WTC11 (cell line): ENCODE measurements around the gene RBPJ. TPM values are rescaled to one million over a fixed set of nuclear protein-coding genes. Genes with fewer than 3 reads are reported as not detected.

Experiments used
- ATAC-seq: fragments of 200-7000 bp; cut with Tn5 transposase; 2 replicates; pipeline ENCODE4 v1.10.0; 2021; ENCODE audit warnings: mild to moderate bottlenecking, moderate library complexity
- CTCF ChIA-PET: fragments of 300-600 bp; sonication (Branson Sonifier 250); formaldehyde crosslinking; loops from one replicate; lab custom pipeline; 2021; ENCODE audit warnings: antibody characterized with exemption; lab: Charles Lee
- POLR2A ChIA-PET: fragments of 350-600 bp; sonication (Branson Sonifier 250); formaldehyde crosslinking; loops from one replicate; lab custom pipeline; 2021; ENCODE audit warnings: antibody characterized with exemption; lab: Charles Lee
- DNase-seq: peaks from one replicate; pipeline ENCODE4 v3.0.0; 2021; ENCODE audit warnings: low spot score
- H3K27ac Mint-ChIP-seq: 2 replicates; pipeline ENCODE4 v1.8.0; 2021; ENCODE audit warnings: mixed read lengths
- H3K27me3 Mint-ChIP-seq: 2 replicates; pipeline ENCODE4 v1.8.0; 2021; ENCODE audit warnings: low read depth, mild to moderate bottlenecking, moderate library complexity, mixed read lengths
- H3K36me3 Mint-ChIP-seq: 2 replicates; pipeline ENCODE4 v1.8.0; 2021; ENCODE audit warnings: mixed read lengths
- H3K4me1 Mint-ChIP-seq: 2 replicates; pipeline ENCODE4 v1.8.0; 2022; ENCODE audit warnings: mixed read lengths
- H3K4me3 Mint-ChIP-seq: 2 replicates; pipeline ENCODE4 v1.8.0; 2021; ENCODE audit warnings: mild to moderate bottlenecking, moderate library complexity, mixed read lengths
- H3K9me3 Mint-ChIP-seq: 2 replicates; pipeline ENCODE4 v1.8.0; 2021; ENCODE audit warnings: mixed read lengths
- CREB1 ChIP-seq: sonication (generic); formaldehyde crosslinking; IDR thresholded peaks from 2 replicates; pipeline ENCODE4 v1.8.0; 2023; ENCODE audit warnings: mild to moderate bottlenecking, missing genetic modification reagents
- ELF4 ChIP-seq: sonication (generic); formaldehyde crosslinking; IDR thresholded peaks from 2 replicates; pipeline ENCODE4 v1.8.1; 2022; ENCODE audit warnings: low read depth, mild to moderate bottlenecking, moderate library complexity, missing genetic modification reagents
- IRF2 ChIP-seq: sonication (generic); formaldehyde crosslinking; IDR thresholded peaks from 2 replicates; pipeline ENCODE4 v1.8.0; 2022; ENCODE audit warnings: low read depth, missing genetic modification reagents, borderline replicate concordance
- JAZF1 ChIP-seq: fragments of 250-450 bp; sonication (Bioruptor Pico); IDR thresholded peaks from 2 replicates; pipeline ENCODE4 v1.9.0; 2021; ENCODE audit warnings: moderate library complexity, mild to moderate bottlenecking, inconsistent platforms
- KAT7 ChIP-seq: sonication (generic); formaldehyde crosslinking; IDR thresholded peaks from 2 replicates; pipeline ENCODE4 v1.8.1; 2023; ENCODE audit warnings: missing genetic modification reagents, mild to moderate bottlenecking, borderline replicate concordance
- NFE2L1 ChIP-seq: sonication (generic); formaldehyde crosslinking; IDR thresholded peaks from 2 replicates; pipeline ENCODE4 v1.8.1; 2023; ENCODE audit warnings: missing genetic modification reagents
- NR1H2 ChIP-seq: sonication (generic); formaldehyde crosslinking; IDR thresholded peaks from 2 replicates; pipeline ENCODE4 v1.9.0; 2021; ENCODE audit warnings: mild to moderate bottlenecking, moderate library complexity, missing genetic modification reagents
- RORB ChIP-seq: fragments of 250-450 bp; sonication (Bioruptor Pico); IDR thresholded peaks from 2 replicates; pipeline ENCODE4 v1.9.0; 2021; ENCODE audit warnings: mild to moderate bottlenecking
- SP1 ChIP-seq: sonication (generic); formaldehyde crosslinking; conservative IDR thresholded peaks from 2 replicates; pipeline ENCODE4 v1.8.1; 2022; ENCODE audit warnings: missing genetic modification reagents
- ZBTB21 ChIP-seq: sonication (generic); formaldehyde crosslinking; IDR thresholded peaks from 2 replicates; pipeline ENCODE4 v1.8.1; 2023; ENCODE audit warnings: mild to moderate bottlenecking, missing genetic modification reagents, borderline replicate concordance
- ZNF219 ChIP-seq: sonication (generic); formaldehyde crosslinking; IDR thresholded peaks from 2 replicates; pipeline ENCODE4 v1.8.0; 2023; ENCODE audit warnings: missing genetic modification reagents, mild to moderate bottlenecking, borderline replicate concordance
- total RNA-seq: library from RNA; stranded (reverse); gene quantifications from 3 replicates; pipeline ENCODE4 v1.2.3, GENCODE V29; 2021
- TF ChIP-seq, protein P1 (sequence below): sonication (generic); formaldehyde crosslinking; IDR thresholded peaks from 2 replicates; pipeline ENCODE4 v1.8.0; 2022; ENCODE audit warnings: mild to moderate bottlenecking, missing genetic modification reagents
- TF ChIP-seq, protein P2 (sequence below): sonication (generic); formaldehyde crosslinking; IDR thresholded peaks from 2 replicates; pipeline ENCODE4 v1.8.0; 2022; ENCODE audit warnings: mild to moderate bottlenecking, missing genetic modification reagents
- TF ChIP-seq, protein P3 (sequence below): sonication (generic); formaldehyde crosslinking; IDR thresholded peaks from 2 replicates; pipeline ENCODE4 v1.8.1; 2022; ENCODE audit warnings: low read depth, missing genetic modification reagents, borderline replicate concordance
- TF ChIP-seq, protein P4 (sequence below): fragments of 250-450 bp; sonication (Bioruptor Pico); IDR thresholded peaks from 2 replicates; pipeline ENCODE4 v1.8.0; 2021; ENCODE audit warnings: mild to moderate bottlenecking
- TF ChIP-seq, protein P5 (sequence below): sonication (generic); formaldehyde crosslinking; IDR thresholded peaks from 2 replicates; pipeline ENCODE4 v1.8.1; 2022; ENCODE audit warnings: low read depth, mild to moderate bottlenecking, moderate library complexity, missing genetic modification reagents, borderline replicate concordance
- TF ChIP-seq, protein P6 (sequence below): fragments of 250-450 bp; sonication (Bioruptor Pico); IDR thresholded peaks from 2 replicates; pipeline ENCODE4 v1.9.0; 2021; ENCODE audit warnings: mild to moderate bottlenecking
- TF ChIP-seq, protein P7 (sequence below): sonication (generic); formaldehyde crosslinking; IDR thresholded peaks from 2 replicates; pipeline ENCODE4 v1.8.0; 2023; ENCODE audit warnings: missing genetic modification reagents, mild to moderate bottlenecking, borderline replicate concordance
- TF ChIP-seq, protein P8 (sequence below): fragments of 250-450 bp; sonication (Bioruptor Pico); IDR thresholded peaks from 2 replicates; pipeline ENCODE4 v1.9.0; 2021; ENCODE audit warnings: moderate library complexity, mild to moderate bottlenecking, inconsistent platforms, borderline replicate concordance

RBPJ gene
- total RNA-seq, 1 experiment from 2014 or later, result 163 TPM

DNA sequence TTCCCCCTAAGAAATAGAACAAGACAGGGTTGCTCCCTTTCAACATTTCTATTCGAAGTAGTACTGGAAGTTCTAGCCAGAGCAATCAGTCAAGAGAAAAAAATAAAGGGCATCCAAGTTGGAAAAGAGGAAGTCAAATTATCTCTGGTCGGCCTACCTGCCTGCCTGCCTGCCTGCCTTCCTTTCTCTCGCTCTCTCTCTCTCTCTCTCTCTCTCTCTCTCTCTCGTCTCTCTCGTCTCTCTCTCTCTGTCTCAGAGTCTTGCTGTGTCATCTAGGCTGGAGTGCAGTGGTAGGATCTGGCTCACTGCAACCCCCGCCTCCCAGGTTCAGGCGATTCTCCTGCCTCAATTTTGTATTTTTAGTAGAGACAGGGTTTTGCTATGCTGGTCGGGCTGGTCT lies 126.6 kb downstream of the RBPJ start (continued):
- TF ChIP-seq ZBTB21 (CRISPR knock-in tag), result no peak
- TF ChIP-seq, protein P1, sequence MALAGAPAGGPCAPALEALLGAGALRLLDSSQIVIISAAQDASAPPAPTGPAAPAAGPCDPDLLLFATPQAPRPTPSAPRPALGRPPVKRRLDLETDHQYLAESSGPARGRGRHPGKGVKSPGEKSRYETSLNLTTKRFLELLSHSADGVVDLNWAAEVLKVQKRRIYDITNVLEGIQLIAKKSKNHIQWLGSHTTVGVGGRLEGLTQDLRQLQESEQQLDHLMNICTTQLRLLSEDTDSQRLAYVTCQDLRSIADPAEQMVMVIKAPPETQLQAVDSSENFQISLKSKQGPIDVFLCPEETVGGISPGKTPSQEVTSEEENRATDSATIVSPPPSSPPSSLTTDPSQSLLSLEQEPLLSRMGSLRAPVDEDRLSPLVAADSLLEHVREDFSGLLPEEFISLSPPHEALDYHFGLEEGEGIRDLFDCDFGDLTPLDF (CRISPR knock-in tag), result no peak
- TF ChIP-seq NFE2L1 (CRISPR knock-in tag), result no peak
- TF ChIP-seq ELF4 (CRISPR knock-in tag), result no peak
- no peak for TF ChIP-seq ZNF219 (CRISPR knock-in tag)
- TF ChIP-seq KAT7 (CRISPR knock-in tag), result no peak

DNA sequence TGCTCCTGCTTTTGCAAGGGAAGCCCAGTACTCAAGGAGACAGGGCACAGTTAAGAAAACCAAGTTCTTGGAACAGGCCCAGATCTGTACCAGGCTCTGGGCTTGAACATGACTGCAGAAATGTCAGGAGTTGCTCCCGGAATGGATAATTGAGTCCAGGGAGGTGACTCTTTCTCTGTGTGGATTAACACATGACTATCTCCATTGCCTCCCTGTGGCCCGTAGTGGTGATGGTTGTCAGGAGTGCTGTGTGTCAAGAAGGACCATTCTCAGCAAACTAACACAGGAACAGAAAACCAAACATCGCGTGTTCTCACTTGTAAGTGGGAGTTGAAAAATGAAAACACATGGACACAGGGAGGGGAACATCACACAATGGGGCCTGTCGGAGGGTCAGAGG lies 129.6 kb downstream of the RBPJ start:
- Mint-ChIP-seq H3K36me3 (no peaks in the 10 kb centered on the region; the same call in none of the 2 replicates), H3K27me3 (no peaks in the 10 kb centered on the region), H3K27ac (no peak overlapping the region), H3K9me3 (peaks cover 45% of the 10 kb centered on the region), H3K4me3 (no peak overlapping the region), H3K4me1 (peaks cover 16% of the 10 kb centered on the region)
- CTCF ChIA-PET, result interaction anchor here (1.3 to 1.6 kb wide), 2 partner anchors 8 to 560 kb away, joined by 3 to 4 read pairs; no protein-coding TSS in a partner anchor
- TF ChIP-seq, protein P2, sequence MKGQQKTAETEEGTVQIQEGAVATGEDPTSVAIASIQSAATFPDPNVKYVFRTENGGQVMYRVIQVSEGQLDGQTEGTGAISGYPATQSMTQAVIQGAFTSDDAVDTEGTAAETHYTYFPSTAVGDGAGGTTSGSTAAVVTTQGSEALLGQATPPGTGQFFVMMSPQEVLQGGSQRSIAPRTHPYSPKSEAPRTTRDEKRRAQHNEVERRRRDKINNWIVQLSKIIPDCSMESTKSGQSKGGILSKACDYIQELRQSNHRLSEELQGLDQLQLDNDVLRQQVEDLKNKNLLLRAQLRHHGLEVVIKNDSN (CRISPR knock-in tag), result no peak
- TF ChIP-seq RORB (CRISPR knock-in tag) (no peak), JAZF1 (CRISPR knock-in tag) (no peak)
- TF ChIP-seq, protein P3, sequence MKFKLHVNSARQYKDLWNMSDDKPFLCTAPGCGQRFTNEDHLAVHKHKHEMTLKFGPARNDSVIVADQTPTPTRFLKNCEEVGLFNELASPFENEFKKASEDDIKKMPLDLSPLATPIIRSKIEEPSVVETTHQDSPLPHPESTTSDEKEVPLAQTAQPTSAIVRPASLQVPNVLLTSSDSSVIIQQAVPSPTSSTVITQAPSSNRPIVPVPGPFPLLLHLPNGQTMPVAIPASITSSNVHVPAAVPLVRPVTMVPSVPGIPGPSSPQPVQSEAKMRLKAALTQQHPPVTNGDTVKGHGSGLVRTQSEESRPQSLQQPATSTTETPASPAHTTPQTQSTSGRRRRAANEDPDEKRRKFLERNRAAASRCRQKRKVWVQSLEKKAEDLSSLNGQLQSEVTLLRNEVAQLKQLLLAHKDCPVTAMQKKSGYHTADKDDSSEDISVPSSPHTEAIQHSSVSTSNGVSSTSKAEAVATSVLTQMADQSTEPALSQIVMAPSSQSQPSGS (CRISPR knock-in tag), result no peak
- TF ChIP-seq, protein P4, sequence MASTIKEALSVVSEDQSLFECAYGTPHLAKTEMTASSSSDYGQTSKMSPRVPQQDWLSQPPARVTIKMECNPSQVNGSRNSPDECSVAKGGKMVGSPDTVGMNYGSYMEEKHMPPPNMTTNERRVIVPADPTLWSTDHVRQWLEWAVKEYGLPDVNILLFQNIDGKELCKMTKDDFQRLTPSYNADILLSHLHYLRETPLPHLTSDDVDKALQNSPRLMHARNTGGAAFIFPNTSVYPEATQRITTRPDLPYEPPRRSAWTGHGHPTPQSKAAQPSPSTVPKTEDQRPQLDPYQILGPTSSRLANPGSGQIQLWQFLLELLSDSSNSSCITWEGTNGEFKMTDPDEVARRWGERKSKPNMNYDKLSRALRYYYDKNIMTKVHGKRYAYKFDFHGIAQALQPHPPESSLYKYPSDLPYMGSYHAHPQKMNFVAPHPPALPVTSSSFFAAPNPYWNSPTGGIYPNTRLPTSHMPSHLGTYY (CRISPR knock-in tag), result no peak
- TF ChIP-seq, protein P5, sequence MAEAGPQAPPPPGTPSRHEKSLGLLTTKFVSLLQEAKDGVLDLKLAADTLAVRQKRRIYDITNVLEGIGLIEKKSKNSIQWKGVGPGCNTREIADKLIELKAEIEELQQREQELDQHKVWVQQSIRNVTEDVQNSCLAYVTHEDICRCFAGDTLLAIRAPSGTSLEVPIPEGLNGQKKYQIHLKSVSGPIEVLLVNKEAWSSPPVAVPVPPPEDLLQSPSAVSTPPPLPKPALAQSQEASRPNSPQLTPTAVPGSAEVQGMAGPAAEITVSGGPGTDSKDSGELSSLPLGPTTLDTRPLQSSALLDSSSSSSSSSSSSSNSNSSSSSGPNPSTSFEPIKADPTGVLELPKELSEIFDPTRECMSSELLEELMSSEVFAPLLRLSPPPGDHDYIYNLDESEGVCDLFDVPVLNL (CRISPR knock-in tag), result no peak
- TF ChIP-seq, protein P6, sequence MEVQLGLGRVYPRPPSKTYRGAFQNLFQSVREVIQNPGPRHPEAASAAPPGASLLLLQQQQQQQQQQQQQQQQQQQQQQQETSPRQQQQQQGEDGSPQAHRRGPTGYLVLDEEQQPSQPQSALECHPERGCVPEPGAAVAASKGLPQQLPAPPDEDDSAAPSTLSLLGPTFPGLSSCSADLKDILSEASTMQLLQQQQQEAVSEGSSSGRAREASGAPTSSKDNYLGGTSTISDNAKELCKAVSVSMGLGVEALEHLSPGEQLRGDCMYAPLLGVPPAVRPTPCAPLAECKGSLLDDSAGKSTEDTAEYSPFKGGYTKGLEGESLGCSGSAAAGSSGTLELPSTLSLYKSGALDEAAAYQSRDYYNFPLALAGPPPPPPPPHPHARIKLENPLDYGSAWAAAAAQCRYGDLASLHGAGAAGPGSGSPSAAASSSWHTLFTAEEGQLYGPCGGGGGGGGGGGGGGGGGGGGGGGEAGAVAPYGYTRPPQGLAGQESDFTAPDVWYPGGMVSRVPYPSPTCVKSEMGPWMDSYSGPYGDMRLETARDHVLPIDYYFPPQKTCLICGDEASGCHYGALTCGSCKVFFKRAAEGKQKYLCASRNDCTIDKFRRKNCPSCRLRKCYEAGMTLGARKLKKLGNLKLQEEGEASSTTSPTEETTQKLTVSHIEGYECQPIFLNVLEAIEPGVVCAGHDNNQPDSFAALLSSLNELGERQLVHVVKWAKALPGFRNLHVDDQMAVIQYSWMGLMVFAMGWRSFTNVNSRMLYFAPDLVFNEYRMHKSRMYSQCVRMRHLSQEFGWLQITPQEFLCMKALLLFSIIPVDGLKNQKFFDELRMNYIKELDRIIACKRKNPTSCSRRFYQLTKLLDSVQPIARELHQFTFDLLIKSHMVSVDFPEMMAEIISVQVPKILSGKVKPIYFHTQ (CRISPR knock-in tag), result no peak
- ATAC-seq (no peak), DNase-seq (no peak)
- POLR2A ChIA-PET, result no interaction called here

DNA sequence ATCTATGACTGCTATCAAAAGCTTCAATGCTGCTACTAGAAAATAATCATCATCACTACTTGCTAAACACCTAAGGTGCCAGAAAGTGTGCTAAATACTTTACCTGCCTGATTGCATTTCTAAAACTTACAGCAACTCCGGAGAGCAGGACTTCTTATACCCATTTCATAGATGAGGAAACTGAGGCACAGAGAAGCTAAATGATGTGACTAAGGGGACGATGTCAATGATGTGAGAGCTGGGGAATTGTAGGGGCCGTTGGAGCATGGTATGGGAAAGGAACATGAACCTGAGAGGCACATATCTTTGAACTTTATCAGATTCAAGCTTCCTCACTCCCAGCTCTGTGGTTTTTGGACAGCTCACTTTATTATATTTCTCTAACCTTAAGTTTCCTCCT lies 130.8 kb downstream of the RBPJ start:
- ATAC-seq, result no peak
- CTCF ChIA-PET, result interaction anchor here (1.0 to 1.8 kb wide), 3 partner anchors 10 to 422 kb away, joined by 3 to 10 read pairs (median 4); no protein-coding TSS in a partner anchor
- Mint-ChIP-seq H3K27ac (no peak overlapping the region), H3K36me3 (no peaks in the 10 kb centered on the region; the same call in none of the 2 replicates), H3K4me1 (peaks cover 16% of the 10 kb centered on the region), H3K9me3 (peaks cover 35% of the 10 kb centered on the region), H3K27me3 (no peaks in the 10 kb centered on the region), H3K4me3 (no peak overlapping the region)
- DNase-seq, result no peak
- POLR2A ChIA-PET, result no interaction called here
- TF ChIP-seq SP1 (CRISPR knock-in tag), result no peak
- TF ChIP-seq, protein P7, sequence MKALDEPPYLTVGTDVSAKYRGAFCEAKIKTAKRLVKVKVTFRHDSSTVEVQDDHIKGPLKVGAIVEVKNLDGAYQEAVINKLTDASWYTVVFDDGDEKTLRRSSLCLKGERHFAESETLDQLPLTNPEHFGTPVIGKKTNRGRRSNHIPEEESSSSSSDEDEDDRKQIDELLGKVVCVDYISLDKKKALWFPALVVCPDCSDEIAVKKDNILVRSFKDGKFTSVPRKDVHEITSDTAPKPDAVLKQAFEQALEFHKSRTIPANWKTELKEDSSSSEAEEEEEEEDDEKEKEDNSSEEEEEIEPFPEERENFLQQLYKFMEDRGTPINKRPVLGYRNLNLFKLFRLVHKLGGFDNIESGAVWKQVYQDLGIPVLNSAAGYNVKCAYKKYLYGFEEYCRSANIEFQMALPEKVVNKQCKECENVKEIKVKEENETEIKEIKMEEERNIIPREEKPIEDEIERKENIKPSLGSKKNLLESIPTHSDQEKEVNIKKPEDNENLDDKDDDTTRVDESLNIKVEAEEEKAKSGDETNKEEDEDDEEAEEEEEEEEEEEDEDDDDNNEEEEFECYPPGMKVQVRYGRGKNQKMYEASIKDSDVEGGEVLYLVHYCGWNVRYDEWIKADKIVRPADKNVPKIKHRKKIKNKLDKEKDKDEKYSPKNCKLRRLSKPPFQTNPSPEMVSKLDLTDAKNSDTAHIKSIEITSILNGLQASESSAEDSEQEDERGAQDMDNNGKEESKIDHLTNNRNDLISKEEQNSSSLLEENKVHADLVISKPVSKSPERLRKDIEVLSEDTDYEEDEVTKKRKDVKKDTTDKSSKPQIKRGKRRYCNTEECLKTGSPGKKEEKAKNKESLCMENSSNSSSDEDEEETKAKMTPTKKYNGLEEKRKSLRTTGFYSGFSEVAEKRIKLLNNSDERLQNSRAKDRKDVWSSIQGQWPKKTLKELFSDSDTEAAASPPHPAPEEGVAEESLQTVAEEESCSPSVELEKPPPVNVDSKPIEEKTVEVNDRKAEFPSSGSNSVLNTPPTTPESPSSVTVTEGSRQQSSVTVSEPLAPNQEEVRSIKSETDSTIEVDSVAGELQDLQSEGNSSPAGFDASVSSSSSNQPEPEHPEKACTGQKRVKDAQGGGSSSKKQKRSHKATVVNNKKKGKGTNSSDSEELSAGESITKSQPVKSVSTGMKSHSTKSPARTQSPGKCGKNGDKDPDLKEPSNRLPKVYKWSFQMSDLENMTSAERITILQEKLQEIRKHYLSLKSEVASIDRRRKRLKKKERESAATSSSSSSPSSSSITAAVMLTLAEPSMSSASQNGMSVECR, result no peak
- no peak for TF ChIP-seq CREB1 (CRISPR knock-in tag)
- TF ChIP-seq, protein P8, sequence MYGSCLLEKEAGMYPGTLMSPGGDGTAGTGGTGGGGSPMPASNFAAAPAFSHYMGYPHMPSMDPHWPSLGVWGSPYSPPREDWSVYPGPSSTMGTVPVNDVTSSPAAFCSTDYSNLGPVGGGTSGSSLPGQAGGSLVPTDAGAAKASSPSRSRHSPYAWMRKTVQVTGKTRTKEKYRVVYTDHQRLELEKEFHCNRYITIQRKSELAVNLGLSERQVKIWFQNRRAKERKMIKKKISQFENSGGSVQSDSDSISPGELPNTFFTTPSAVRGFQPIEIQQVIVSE (CRISPR knock-in tag), result no peak
- TF ChIP-seq NR1H2, result no peak
- no peak for TF ChIP-seq IRF2 (CRISPR knock-in tag)
